ENCODE measurements around the gene SLC45A3. TPM values are rescaled to one million over a fixed set of nuclear protein-coding genes. Genes with fewer than 3 reads are reported as not detected.
"Not testable (repeated sequence)": the region's sequence is repeated elsewhere in the genome, so short reads cannot be mapped to it uniquely, and the experiment has no call there.

The SLC45A3 gene
- total RNA-seq, 1 donor from 2014 or later: 9.2 TPM

DNA sequence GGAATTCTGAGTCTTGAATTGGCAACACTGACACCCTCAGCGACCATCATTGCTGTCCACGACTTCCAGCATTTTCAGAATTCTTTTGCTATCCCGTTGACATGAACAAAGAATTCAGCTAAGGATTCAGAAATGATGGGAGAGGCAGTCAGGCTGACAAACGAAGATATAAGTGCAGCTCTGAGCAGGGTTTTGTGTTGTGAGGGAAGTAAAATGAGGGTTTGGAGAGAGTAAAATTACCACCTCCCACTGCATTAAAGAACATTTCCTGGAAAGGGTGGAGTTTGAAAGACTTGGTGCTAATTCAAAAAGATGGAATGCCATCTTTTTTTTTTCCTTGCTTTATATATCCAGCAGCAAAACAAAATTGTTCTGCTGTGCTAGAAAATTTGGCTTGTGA is 43.6 kb downstream of the SLC45A3 start:
- DNase-seq (ENCODE audit: low spot score): no peak
- TF ChIP-seq, protein P1, sequence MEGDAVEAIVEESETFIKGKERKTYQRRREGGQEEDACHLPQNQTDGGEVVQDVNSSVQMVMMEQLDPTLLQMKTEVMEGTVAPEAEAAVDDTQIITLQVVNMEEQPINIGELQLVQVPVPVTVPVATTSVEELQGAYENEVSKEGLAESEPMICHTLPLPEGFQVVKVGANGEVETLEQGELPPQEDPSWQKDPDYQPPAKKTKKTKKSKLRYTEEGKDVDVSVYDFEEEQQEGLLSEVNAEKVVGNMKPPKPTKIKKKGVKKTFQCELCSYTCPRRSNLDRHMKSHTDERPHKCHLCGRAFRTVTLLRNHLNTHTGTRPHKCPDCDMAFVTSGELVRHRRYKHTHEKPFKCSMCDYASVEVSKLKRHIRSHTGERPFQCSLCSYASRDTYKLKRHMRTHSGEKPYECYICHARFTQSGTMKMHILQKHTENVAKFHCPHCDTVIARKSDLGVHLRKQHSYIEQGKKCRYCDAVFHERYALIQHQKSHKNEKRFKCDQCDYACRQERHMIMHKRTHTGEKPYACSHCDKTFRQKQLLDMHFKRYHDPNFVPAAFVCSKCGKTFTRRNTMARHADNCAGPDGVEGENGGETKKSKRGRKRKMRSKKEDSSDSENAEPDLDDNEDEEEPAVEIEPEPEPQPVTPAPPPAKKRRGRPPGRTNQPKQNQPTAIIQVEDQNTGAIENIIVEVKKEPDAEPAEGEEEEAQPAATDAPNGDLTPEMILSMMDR (IDR thresholded peaks at IDR 0.05; ENCODE audit: unreplicated experiment): no peak
- H3K36me3 Mint-ChIP-seq (ENCODE audit: low read depth, unreplicated experiment): peaks cover 3% of the 10 kb centered on the region
- no peaks in the 10 kb centered on the region for H3K9me3 Mint-ChIP-seq (ENCODE audit: unreplicated experiment)
- no peak overlapping the region for H3K4me3 Mint-ChIP-seq (ENCODE audit: unreplicated experiment)
- peaks cover 10% of the 10 kb centered on the region for H3K4me1 Mint-ChIP-seq (ENCODE audit: unreplicated experiment)
- H3K27ac Mint-ChIP-seq (ENCODE audit: unreplicated experiment): no peak overlapping the region
- peaks cover 7% of the 10 kb centered on the region for H3K27me3 Mint-ChIP-seq (ENCODE audit: unreplicated experiment)

DNA sequence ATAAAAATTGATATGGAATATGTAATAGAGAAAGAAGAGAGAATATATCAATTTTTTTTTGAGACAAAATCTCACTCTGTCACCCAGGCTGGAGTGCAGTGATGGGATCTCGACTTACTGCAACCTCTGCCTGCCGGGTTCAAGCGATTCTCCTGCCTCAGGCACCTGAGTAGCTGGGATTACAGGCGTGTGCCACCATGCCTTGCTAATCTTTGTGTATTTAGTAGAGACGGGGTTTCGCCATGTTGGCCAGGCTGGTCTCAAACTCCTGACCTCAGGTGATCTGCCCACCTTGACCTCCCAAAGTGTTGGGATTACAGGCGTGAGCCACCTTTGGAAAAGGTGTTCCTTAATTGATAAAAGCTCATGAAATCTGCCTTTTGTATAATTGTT is 44.2 kb downstream of the SLC45A3 start:
- DNase-seq (ENCODE audit: low spot score); H3K27ac Mint-ChIP-seq (ENCODE audit: unreplicated experiment); H3K36me3 Mint-ChIP-seq (ENCODE audit: low read depth, unreplicated experiment); H3K4me3 Mint-ChIP-seq (ENCODE audit: unreplicated experiment); H3K27me3 Mint-ChIP-seq (ENCODE audit: unreplicated experiment); H3K9me3 Mint-ChIP-seq (ENCODE audit: unreplicated experiment): not testable (repeated sequence)
- H3K4me1 Mint-ChIP-seq (ENCODE audit: unreplicated experiment): peaks cover 10% of the 10 kb centered on the region

DNA sequence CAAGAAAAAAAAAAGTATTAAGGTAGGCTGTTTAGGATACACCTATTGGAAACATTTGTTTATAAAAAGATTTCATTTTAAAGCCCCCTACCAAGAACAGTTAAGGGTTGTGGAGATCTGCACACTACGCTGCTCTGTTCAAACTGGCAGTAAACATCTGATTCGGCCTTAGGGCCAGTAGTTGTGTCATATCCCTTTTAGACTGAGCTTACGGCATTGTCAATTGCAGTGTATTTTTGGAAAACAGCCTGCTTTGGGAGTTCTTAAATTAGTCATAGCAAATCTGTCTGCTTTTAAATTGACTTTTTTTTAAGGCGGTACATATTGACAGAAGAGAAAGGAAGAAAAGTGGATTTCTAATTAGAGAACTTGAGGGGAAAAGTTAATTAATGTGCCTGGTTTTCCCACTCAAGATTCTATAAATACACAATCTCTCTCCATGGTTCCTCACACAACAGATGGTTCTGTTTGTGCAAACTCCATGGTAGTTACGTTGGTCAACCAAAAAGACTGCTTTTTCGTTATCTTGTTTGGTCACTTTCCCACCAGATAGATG is 46.8 kb downstream of the SLC45A3 start:
- Mint-ChIP-seq H3K27ac (ENCODE audit: unreplicated experiment) (peak overlapping the region; percentile 30), H3K4me1 (ENCODE audit: unreplicated experiment) (peaks cover 20% of the 10 kb centered on the region), H3K36me3 (ENCODE audit: low read depth, unreplicated experiment) (no peaks in the 10 kb centered on the region), H3K27me3 (ENCODE audit: unreplicated experiment) (peaks cover 14% of the 10 kb centered on the region), H3K4me3 (ENCODE audit: unreplicated experiment) (no peak overlapping the region), H3K9me3 (ENCODE audit: unreplicated experiment) (no peaks in the 10 kb centered on the region)
- TF ChIP-seq, protein P1 (IDR thresholded peaks at IDR 0.05; ENCODE audit: unreplicated experiment): no peak
- no peak for DNase-seq (ENCODE audit: low spot score)

DNA sequence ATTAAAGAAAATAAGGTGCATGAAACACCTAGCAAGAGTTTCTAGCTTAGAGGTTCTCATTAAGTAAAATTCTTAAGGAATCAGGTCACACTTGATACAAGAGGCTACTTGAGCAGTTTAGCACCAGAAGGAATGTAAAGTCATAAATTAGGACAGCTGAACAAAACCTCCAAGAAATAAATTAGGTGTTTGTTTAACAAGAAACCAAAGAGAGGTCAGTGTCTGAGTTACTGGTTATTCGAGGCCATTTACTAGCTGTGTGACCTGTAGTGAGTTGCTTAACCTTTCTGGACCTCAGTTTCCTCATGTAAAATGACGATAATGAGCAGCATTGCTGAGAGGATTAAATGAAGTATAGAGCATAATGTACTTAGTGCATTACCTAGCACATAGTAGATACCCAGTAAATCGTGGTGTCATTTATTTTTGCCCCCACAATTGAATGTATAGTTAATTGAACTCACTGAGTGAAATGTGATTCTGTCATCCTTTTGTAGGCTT is 47.6 kb downstream of the SLC45A3 start:
- H3K36me3 Mint-ChIP-seq (ENCODE audit: low read depth, unreplicated experiment): no peaks in the 10 kb centered on the region
- peaks cover 28% of the 10 kb centered on the region for H3K4me1 Mint-ChIP-seq (ENCODE audit: unreplicated experiment)
- H3K27me3 Mint-ChIP-seq (ENCODE audit: unreplicated experiment): peaks cover 14% of the 10 kb centered on the region
- H3K4me3 Mint-ChIP-seq (ENCODE audit: unreplicated experiment): peak overlapping the region; percentile 93
- peak overlapping the region; percentile 88 for H3K27ac Mint-ChIP-seq (ENCODE audit: unreplicated experiment)
- no peaks in the 10 kb centered on the region for H3K9me3 Mint-ChIP-seq (ENCODE audit: unreplicated experiment)
- DNase-seq (ENCODE audit: low spot score): no peak
- TF ChIP-seq, protein P1 (IDR thresholded peaks at IDR 0.05; ENCODE audit: unreplicated experiment): no peak

DNA sequence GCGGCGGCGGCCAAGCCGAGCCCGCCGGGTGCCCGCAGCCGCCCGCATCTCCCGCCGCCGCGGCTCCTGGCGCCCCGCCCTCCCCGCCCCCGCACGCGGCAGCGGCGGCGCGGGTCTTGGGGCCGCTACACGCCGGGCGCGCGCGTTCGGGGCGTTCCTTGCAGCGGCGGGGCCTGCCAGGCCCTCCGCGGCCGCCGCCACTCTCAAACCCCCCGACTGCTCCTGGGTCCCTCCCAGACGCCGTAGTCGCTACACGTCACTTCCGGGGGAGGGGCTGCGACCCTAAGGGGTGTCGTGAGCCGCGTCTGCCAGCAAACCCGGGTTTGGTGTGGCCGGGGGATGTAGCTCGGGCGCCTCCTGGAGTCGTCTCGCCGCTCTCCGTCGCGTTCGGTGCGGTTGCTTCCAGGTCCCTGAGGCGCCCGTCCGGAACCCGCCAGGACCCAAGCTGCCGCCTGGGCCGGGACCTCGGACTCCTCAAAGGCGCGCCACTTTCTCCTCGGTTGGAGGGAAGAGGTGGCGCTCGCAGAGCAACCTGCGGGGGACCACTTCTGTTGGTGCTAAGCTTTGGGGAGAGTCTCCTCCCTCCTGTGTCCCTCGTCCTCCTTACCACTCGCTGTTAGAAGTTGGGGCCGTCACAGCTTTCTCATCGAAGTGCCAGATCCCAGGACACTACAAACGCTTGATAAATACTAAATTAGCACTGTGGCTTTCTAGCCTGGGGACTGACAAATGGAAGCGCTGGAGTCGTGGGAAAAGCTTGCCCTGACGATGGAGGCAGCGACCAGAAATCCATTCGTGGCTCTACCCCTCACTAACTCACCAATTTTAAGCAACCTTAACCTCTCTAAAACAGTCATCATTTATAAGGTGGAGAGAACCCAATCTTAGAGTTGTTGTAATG is 48.3 kb downstream of the SLC45A3 start, which contains the start of gene ELK4:
Gene ELK4 (minus strand): TSS at position 244 of the 901 bp plus-strand sequence. CDS start 8,129 bp downstream, outside the sequence.
- peaks cover 32% of the 10 kb centered on the region for H3K4me1 Mint-ChIP-seq (ENCODE audit: unreplicated experiment)
- TF ChIP-seq, protein P1 (IDR thresholded peaks at IDR 0.05; ENCODE audit: unreplicated experiment): peak; percentile 30
- peaks cover under 1% of the 10 kb centered on the region for H3K36me3 Mint-ChIP-seq (ENCODE audit: low read depth, unreplicated experiment)
- H3K27ac Mint-ChIP-seq (ENCODE audit: unreplicated experiment): peak within 1 kb of the TSS; percentile 97
- no peaks in the 10 kb centered on the region for H3K9me3 Mint-ChIP-seq (ENCODE audit: unreplicated experiment)
- H3K4me3 Mint-ChIP-seq (ENCODE audit: unreplicated experiment): peak within 1 kb of the TSS; percentile 96
- DNase-seq (ENCODE audit: low spot score): peak; percentile 98
- H3K27me3 Mint-ChIP-seq (ENCODE audit: unreplicated experiment): peaks cover 14% of the 10 kb centered on the region

All from endothelial cell (in vitro differentiated cells).